ENCODE results near the gene NOSTRIN. TPM values are rescaled to one million over a fixed set of nuclear protein-coding genes. Genes with fewer than 3 reads are reported as not detected.

Gene NOSTRIN
- total and polyA plus RNA-seq, 2 of the 8 experiments (the other 6 are each of a cell fraction or from before 2014, with no cell fraction given), result not detected

GRCh38 chr2:168913495-168913894, 111.1 kb downstream of the NOSTRIN start:
- Histone ChIP-seq H2AK5ac (ENCODE audit: low read depth, low read length) (no peak overlapping the region), H3K27me3 (replicated peaks in 1 of 4; ENCODE audit: control insufficient read depth in 3 of 4, extremely low read depth in 1 of 4, insufficient read depth in 3 of 4, low read length in 3 of 4) (peaks cover 0 to 2% (median 0%) of the 10 kb centered on the region in 4 experiments; a peak in 1 of 7 replicates), H2BK12ac (ENCODE audit: low read depth, low read length) (no peak overlapping the region), H3K23ac (ENCODE audit: insufficient read length) (no peak overlapping the region), H2BK5ac (ENCODE audit: low read depth, low read length) (no peak overlapping the region), H3K14ac (ENCODE audit: insufficient read length) (no peak overlapping the region), H3K4me3 (ENCODE audit: extremely low read depth in 1 of 4, insufficient read depth in 2 of 4, low read depth in 3 of 4, low read length in 4 of 4) (no peak overlapping the region), H3K27ac (ENCODE audit: low read depth, low read length) (no peak overlapping the region), H3K36me3 (ENCODE audit: control insufficient read depth in 2 of 4, insufficient read depth in 4 of 4, low read length in 3 of 4) (no peaks in the 10 kb centered on the region), H3K18ac (ENCODE audit: extremely low read depth, low read length) (no peak overlapping the region), H3K79me2 (ENCODE audit: control insufficient read depth in 1 of 2, insufficient read depth in 2 of 2, low read length in 2 of 2) (no peaks in the 10 kb centered on the region), H4K5ac (ENCODE audit: insufficient read length, low read depth, low read length) (no peak overlapping the region), H2AFZ (ENCODE audit: low read length) (no peak overlapping the region), H3K79me1 (ENCODE audit: low read depth, low read length) (no peaks in the 10 kb centered on the region), H3K56ac (replicated peaks; ENCODE audit: insufficient read length, low read depth, low read length) (no peak overlapping the region), H3K4ac (replicated peaks; ENCODE audit: insufficient read length, low read depth, low read length) (no peak overlapping the region), H3K4me2 (ENCODE audit: insufficient read depth in 1 of 2, low read depth in 2 of 2, low read length in 2 of 2) (peak overlapping the region in 1 of 2 experiments; percentile 46; a peak in 1 of 4 replicates), H2BK15ac (ENCODE audit: low read length) (no peak overlapping the region), H3K9ac (replicated peaks in 1 of 4; ENCODE audit: extremely low read depth in 1 of 4, low read depth in 3 of 4, low read length in 3 of 4) (no peak overlapping the region), H4K20me1 (replicated peaks in 1 of 2; ENCODE audit: control insufficient read depth in 1 of 2, insufficient read depth in 2 of 2, low read length in 2 of 2) (no peaks in the 10 kb centered on the region), H3K4me1 (replicated peaks in 1 of 4; ENCODE audit: control insufficient read depth in 3 of 4, insufficient read depth in 4 of 4, low read length in 3 of 4) (peaks cover 2 to 17% (median 15%) of the 10 kb centered on the region in 4 experiments), H3K23me2 (ENCODE audit: low read depth, low read length) (no peaks in the 10 kb centered on the region), H4K91ac (replicated peaks; ENCODE audit: insufficient read length, low read length) (no peak overlapping the region), H2BK120ac (replicated peaks; ENCODE audit: low read depth, low read length) (no peak overlapping the region), H4K8ac (ENCODE audit: extremely low read depth, insufficient read depth, low read length) (no peak overlapping the region), H3K9me3 (ENCODE audit: insufficient read depth in 2 of 2, low read depth in 1 of 2, low read length in 1 of 2) (peaks cover 5 to 6% of the 10 kb centered on the region in 2 experiments; a peak in 3 of 4 replicates), H2BK20ac (ENCODE audit: low read length) (no peak overlapping the region)
- peak; percentile 54; the same call in 1 of the 2 replicates for TF ChIP-seq CEBPB (IDR thresholded peaks at IDR 0.05; ENCODE audit: low read depth, low read length)
- no peak for TF ChIP-seq SIRT6 (IDR thresholded peaks at IDR 0.05; ENCODE audit: low read length)
- no peak for TF ChIP-seq SRF (IDR thresholded peaks at IDR 0.05; ENCODE audit: low read depth, low read length)
- FAIRE-seq (no peak), DNase-seq (ENCODE audit: low read depth in 1 of 2, low spot score in 2 of 2) (no peak)
- ChIA-PET CTCF (ENCODE audit: partially characterized antibody) (interaction anchor here (0.6 to 2.4 kb wide), 3 partner anchors 10 to 139 kb away, joined by 3 to 9 read pairs (median 3); no protein-coding TSS in a partner anchor), POLR2A (ENCODE audit: partially characterized antibody) (interaction anchor here (1.5 kb wide), 1 partner anchor 12 kb away, joined by 4 read pairs; no protein-coding TSS in a partner anchor)
- 83% methylated on average over 4 of the region's 4 CpGs; no CpG with 5 or more reads in 1 of the 2 experiments for WGBS, 2 experiments (ENCODE audit: extremely low coverage in 1 of 2, insufficient coverage in 1 of 2, insufficient read length in 1 of 2, insufficient replicate concordance in 2 of 2, low coverage in 1 of 2, low lambda C conversion rate in 2 of 2, missing lambda C conversion rate in 1 of 2)

Other genes with a start within 250 kb of the NOSTRIN start
- gene SPC25, start 87.8 kb downstream of the NOSTRIN start, total RNA-seq (2021; fragmentation: NEBNext Ultra II Directional; extraction: Animal tissue kit (Norgen Biotek cat#: 25700)), result 34.7 and 35.8 TPM in 2 replicates
- 12.3 and 21.0 TPM in 2 replicates for gene SPC25, start 87.8 kb downstream of the NOSTRIN start, polyA plus RNA-seq (2011; rRNA removed)
- not detected in 2 replicates for gene G6PC2, start 98.7 kb downstream of the NOSTRIN start, total RNA-seq (2021; fragmentation: NEBNext Ultra II Directional; extraction: Animal tissue kit (Norgen Biotek cat#: 25700))
- not detected in 2 replicates for gene G6PC2, start 98.7 kb downstream of the NOSTRIN start, polyA plus RNA-seq (2011; rRNA removed)
- gene ABCB11, start 228.7 kb downstream of the NOSTRIN start, total RNA-seq (2021; fragmentation: NEBNext Ultra II Directional; extraction: Animal tissue kit (Norgen Biotek cat#: 25700)), result not detected in 2 replicates
- gene ABCB11, start 228.7 kb downstream of the NOSTRIN start, polyA plus RNA-seq (2011; rRNA removed), result not detected in 2 replicates

All from H1 (cell line).